Measurements from ENCODE around the gene NAXD. TPM values are rescaled to one million over a fixed set of nuclear protein-coding genes. Genes with fewer than 3 reads are reported as not detected.
"Not testable (repeated sequence)": the region's sequence is repeated elsewhere in the genome, so short reads cannot be mapped to it uniquely, and the experiment has no call there.

The NAXD gene
- total RNA-seq, 1 donor from 2014 or later: 25.8 TPM

GRCh38 chr13:110630566-110631119, 15.3 kb downstream of the NAXD start:
- Mint-ChIP-seq H3K4me3 (ENCODE audit: unreplicated experiment) (no peak overlapping the region), H3K27me3 (ENCODE audit: low read depth, unreplicated experiment) (no peaks in the 10 kb centered on the region), H3K4me1 (ENCODE audit: low read depth, unreplicated experiment) (peaks cover 42% of the 10 kb centered on the region), H3K9me3 (ENCODE audit: unreplicated experiment) (no peaks in the 10 kb centered on the region), H3K36me3 (ENCODE audit: low read depth, unreplicated experiment) (peaks cover 32% of the 10 kb centered on the region), H3K27ac (ENCODE audit: unreplicated experiment) (no peak overlapping the region)
- FAIRE-seq (no peak), DNase-seq (ENCODE audit: low read depth) (no peak)
- peaks cover 30% of the 10 kb centered on the region for H3K4me1 ChIP-seq (ENCODE audit: insufficient read depth, low read length)
- H3K4me2 ChIP-seq (ENCODE audit: low read length): no peak overlapping the region
- H3K9me3 ChIP-seq (ENCODE audit: insufficient read depth, low read depth, low read length): no peaks in the 10 kb centered on the region
- H3K4me3 ChIP-seq (ENCODE audit: insufficient read depth, low read depth, low read length): no peak overlapping the region
- H3K27me3 ChIP-seq (ENCODE audit: insufficient read depth, low read length): no peaks in the 10 kb centered on the region
- TF ChIP-seq CTCF (IDR thresholded peaks at IDR 0.05; ENCODE audit: insufficient read depth, low read depth, low read length) (no peak), EZH2 (IDR thresholded peaks at IDR 0.05; ENCODE audit: insufficient read depth, low read length) (no peak)
- no peak overlapping the region for H3K27ac ChIP-seq (ENCODE audit: low read depth, low read length)
- peaks cover 64% of the 10 kb centered on the region for H4K20me1 ChIP-seq (ENCODE audit: insufficient read depth, low read length)
- peaks cover 77% of the 10 kb centered on the region for H3K79me2 ChIP-seq (ENCODE audit: insufficient read depth, low read length)
- no peak overlapping the region for H3K9ac ChIP-seq (ENCODE audit: low read length)
- no peak overlapping the region for H2AFZ ChIP-seq (ENCODE audit: low read depth, low read length)
- H3K36me3 ChIP-seq (ENCODE audit: insufficient read depth, low read length): peaks cover 3% of the 10 kb centered on the region

- H3K27ac Mint-ChIP-seq (ENCODE audit: unreplicated experiment); H3K9ac ChIP-seq (ENCODE audit: low read length); H3K4me3 Mint-ChIP-seq (ENCODE audit: unreplicated experiment); H3K27me3 Mint-ChIP-seq (ENCODE audit: low read depth, unreplicated experiment); H3K27ac ChIP-seq (ENCODE audit: low read depth, low read length); H3K4me2 ChIP-seq (ENCODE audit: low read length); H2AFZ ChIP-seq (ENCODE audit: low read depth, low read length); H3K27me3 ChIP-seq (ENCODE audit: insufficient read depth, low read length); DNase-seq (ENCODE audit: low read depth); FAIRE-seq; H3K9me3 Mint-ChIP-seq (ENCODE audit: unreplicated experiment); H3K4me3 ChIP-seq (ENCODE audit: insufficient read depth, low read depth, low read length); H3K9me3 ChIP-seq (ENCODE audit: insufficient read depth, low read depth, low read length): not testable (repeated sequence)
- Histone ChIP-seq H3K36me3 (ENCODE audit: insufficient read depth, low read length) (peaks cover 15% of the 10 kb centered on the region), H4K20me1 (ENCODE audit: insufficient read depth, low read length) (peaks cover 67% of the 10 kb centered on the region), H3K79me2 (ENCODE audit: insufficient read depth, low read length) (peaks cover 73% of the 10 kb centered on the region), H3K4me1 (ENCODE audit: insufficient read depth, low read length) (peaks cover 30% of the 10 kb centered on the region)
- peaks cover 35% of the 10 kb centered on the region for H3K36me3 Mint-ChIP-seq (ENCODE audit: low read depth, unreplicated experiment)
- peaks cover 32% of the 10 kb centered on the region for H3K4me1 Mint-ChIP-seq (ENCODE audit: low read depth, unreplicated experiment)
Observed at GRCh38 chr13:110632255-110632654, 16.9 kb downstream of the NAXD start.

GRCh38 chr13:110633776-110634175, 18.4 kb downstream of the NAXD start:
- Histone ChIP-seq H2AFZ (ENCODE audit: low read depth, low read length) (no peak overlapping the region), H3K9me3 (ENCODE audit: insufficient read depth, low read depth, low read length) (no peaks in the 10 kb centered on the region), H3K4me2 (ENCODE audit: low read length) (peak overlapping the region; percentile 60), H3K79me2 (ENCODE audit: insufficient read depth, low read length) (peaks cover 57% of the 10 kb centered on the region), H3K4me3 (ENCODE audit: insufficient read depth, low read depth, low read length) (no peak overlapping the region), H3K27ac (ENCODE audit: low read depth, low read length) (peak overlapping the region; percentile 73), H3K9ac (ENCODE audit: low read length) (peak overlapping the region; percentile 47), H4K20me1 (ENCODE audit: insufficient read depth, low read length) (peaks cover 58% of the 10 kb centered on the region), H3K27me3 (ENCODE audit: insufficient read depth, low read length) (no peaks in the 10 kb centered on the region), H3K36me3 (ENCODE audit: insufficient read depth, low read length) (peaks cover 14% of the 10 kb centered on the region), H3K4me1 (ENCODE audit: insufficient read depth, low read length) (peaks cover 21% of the 10 kb centered on the region)
- peaks cover 33% of the 10 kb centered on the region for H3K36me3 Mint-ChIP-seq (ENCODE audit: low read depth, unreplicated experiment)
- no peak overlapping the region for H3K4me3 Mint-ChIP-seq (ENCODE audit: unreplicated experiment)
- H3K27ac Mint-ChIP-seq (ENCODE audit: unreplicated experiment): peak overlapping the region; percentile 84
- peaks cover 18% of the 10 kb centered on the region for H3K4me1 Mint-ChIP-seq (ENCODE audit: low read depth, unreplicated experiment)
- H3K9me3 Mint-ChIP-seq (ENCODE audit: unreplicated experiment): no peaks in the 10 kb centered on the region
- TF ChIP-seq CTCF (IDR thresholded peaks at IDR 0.05; ENCODE audit: insufficient read depth, low read depth, low read length) (no peak), EZH2 (IDR thresholded peaks at IDR 0.05; ENCODE audit: insufficient read depth, low read length) (no peak)
- no peaks in the 10 kb centered on the region for H3K27me3 Mint-ChIP-seq (ENCODE audit: low read depth, unreplicated experiment)
- DNase-seq (ENCODE audit: low read depth) (no peak), FAIRE-seq (no peak)
